ENCODE measurements around the gene PPEF1.
"Not testable (repeated sequence)": the region's sequence is repeated elsewhere in the genome, so short reads cannot be mapped to it uniquely, and the experiment has no call there.

Gene PPEF1

GRCh38 chrX:18733287-18733686, 25.8 kb downstream of the PPEF1 start:
- Mint-ChIP-seq H3K36me3 (ENCODE audit: low read depth) (peaks cover 5% of the 10 kb centered on the region), H3K27me3 (ENCODE audit: low read depth, poor library complexity) (peaks cover 4% of the 10 kb centered on the region), H3K9me3 (peaks cover 63% of the 10 kb centered on the region), H3K4me1 (peaks cover 14% of the 10 kb centered on the region), H3K27ac (no peak overlapping the region), H3K4me3 (no peak overlapping the region)
- TF ChIP-seq, protein P1, sequence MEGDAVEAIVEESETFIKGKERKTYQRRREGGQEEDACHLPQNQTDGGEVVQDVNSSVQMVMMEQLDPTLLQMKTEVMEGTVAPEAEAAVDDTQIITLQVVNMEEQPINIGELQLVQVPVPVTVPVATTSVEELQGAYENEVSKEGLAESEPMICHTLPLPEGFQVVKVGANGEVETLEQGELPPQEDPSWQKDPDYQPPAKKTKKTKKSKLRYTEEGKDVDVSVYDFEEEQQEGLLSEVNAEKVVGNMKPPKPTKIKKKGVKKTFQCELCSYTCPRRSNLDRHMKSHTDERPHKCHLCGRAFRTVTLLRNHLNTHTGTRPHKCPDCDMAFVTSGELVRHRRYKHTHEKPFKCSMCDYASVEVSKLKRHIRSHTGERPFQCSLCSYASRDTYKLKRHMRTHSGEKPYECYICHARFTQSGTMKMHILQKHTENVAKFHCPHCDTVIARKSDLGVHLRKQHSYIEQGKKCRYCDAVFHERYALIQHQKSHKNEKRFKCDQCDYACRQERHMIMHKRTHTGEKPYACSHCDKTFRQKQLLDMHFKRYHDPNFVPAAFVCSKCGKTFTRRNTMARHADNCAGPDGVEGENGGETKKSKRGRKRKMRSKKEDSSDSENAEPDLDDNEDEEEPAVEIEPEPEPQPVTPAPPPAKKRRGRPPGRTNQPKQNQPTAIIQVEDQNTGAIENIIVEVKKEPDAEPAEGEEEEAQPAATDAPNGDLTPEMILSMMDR (IDR thresholded peaks at IDR 0.05): no peak
- DNase-seq: peak; percentile 11

DNA sequence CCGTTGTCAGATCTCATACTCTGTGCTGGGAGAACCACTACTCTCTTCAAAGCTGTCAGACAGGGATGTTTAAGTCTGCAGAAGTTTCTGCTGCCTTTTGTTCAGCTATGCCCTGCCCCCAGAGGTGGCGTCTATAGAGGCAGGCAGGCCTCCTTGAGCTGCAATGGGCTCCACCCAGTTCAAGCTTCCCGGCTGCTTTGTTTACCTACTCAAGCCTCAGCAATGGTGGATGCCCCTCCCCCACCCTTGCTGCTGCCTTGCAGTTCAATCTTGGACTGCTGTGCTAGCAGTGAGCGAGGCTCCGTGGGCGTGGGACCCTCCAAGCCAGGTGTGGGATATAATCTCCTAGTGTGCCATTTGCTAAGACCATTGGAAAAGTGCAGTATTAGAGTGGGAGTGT, 32.2 kb downstream of the PPEF1 start:
- H3K4me1 Mint-ChIP-seq; H3K4me3 Mint-ChIP-seq; H3K27me3 Mint-ChIP-seq (ENCODE audit: low read depth, poor library complexity); DNase-seq; H3K36me3 Mint-ChIP-seq (ENCODE audit: low read depth); H3K27ac Mint-ChIP-seq: not testable (repeated sequence)
- peaks cover 76% of the 10 kb centered on the region for H3K9me3 Mint-ChIP-seq

DNA sequence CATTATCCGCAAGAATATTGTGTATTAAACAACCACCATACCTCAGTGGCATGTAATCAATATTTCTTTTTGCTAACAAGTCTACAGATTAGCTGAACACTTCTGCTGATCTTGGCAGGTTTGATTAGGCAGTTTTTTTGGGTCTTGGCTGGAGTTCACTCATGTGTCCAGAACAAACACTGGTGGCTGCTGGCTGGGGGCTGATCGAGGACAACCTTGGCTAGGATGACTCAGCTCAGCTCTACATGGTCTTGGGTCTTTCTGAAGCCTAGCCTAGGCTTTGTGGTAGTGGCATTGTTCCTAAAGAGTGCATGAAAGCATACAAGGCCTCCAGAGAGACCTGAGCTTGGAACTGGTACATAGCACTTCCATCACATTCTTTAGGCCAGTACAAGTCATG, 41.1 kb downstream of the PPEF1 start:
- DNase-seq: no peak
- H3K4me1 Mint-ChIP-seq: no peaks in the 10 kb centered on the region
- peaks cover 61% of the 10 kb centered on the region for H3K9me3 Mint-ChIP-seq
- H3K27me3 Mint-ChIP-seq (ENCODE audit: low read depth, poor library complexity): no peaks in the 10 kb centered on the region
- no peak overlapping the region for H3K27ac Mint-ChIP-seq
- no peaks in the 10 kb centered on the region for H3K36me3 Mint-ChIP-seq (ENCODE audit: low read depth)
- no peak overlapping the region for H3K4me3 Mint-ChIP-seq
- TF ChIP-seq, protein P1 (IDR thresholded peaks at IDR 0.05): no peak

DNA sequence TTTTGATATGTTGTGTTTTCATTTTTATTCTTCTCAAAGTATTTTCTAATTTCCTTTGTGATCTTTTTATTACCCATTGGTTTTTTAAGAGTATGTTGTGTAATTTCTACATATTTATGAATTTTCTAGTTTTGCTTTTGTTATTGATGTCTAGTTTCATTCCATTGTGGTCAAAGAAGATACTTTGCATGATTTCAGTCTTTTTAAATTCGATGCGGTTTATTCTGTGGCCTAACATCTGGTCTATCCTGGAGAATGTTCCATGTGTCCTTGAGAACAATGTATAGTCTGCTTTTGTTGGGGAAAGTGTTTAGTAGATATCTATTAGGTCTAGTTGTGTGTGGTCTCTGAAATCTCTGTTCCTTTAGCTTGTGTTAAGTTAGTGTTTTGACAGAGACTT, 46.2 kb downstream of the PPEF1 start:
- DNase-seq: no peak
- Mint-ChIP-seq H3K4me1 (no peaks in the 10 kb centered on the region), H3K27ac (no peak overlapping the region), H3K4me3 (no peak overlapping the region), H3K9me3 (peaks cover 60% of the 10 kb centered on the region), H3K36me3 (ENCODE audit: low read depth) (no peaks in the 10 kb centered on the region), H3K27me3 (ENCODE audit: low read depth, poor library complexity) (peaks cover 3% of the 10 kb centered on the region)
- TF ChIP-seq, protein P1 (IDR thresholded peaks at IDR 0.05): no peak

GRCh38 chrX:18755651-18756050, 48.2 kb downstream of the PPEF1 start:
- Mint-ChIP-seq H3K9me3 (peaks cover 58% of the 10 kb centered on the region), H3K27me3 (ENCODE audit: low read depth, poor library complexity) (peaks cover 3% of the 10 kb centered on the region), H3K4me1 (no peaks in the 10 kb centered on the region), H3K27ac (no peak overlapping the region), H3K4me3 (no peak overlapping the region), H3K36me3 (ENCODE audit: low read depth) (no peaks in the 10 kb centered on the region)
- DNase-seq: no peak
- TF ChIP-seq, protein P1 (IDR thresholded peaks at IDR 0.05): no peak

DNA sequence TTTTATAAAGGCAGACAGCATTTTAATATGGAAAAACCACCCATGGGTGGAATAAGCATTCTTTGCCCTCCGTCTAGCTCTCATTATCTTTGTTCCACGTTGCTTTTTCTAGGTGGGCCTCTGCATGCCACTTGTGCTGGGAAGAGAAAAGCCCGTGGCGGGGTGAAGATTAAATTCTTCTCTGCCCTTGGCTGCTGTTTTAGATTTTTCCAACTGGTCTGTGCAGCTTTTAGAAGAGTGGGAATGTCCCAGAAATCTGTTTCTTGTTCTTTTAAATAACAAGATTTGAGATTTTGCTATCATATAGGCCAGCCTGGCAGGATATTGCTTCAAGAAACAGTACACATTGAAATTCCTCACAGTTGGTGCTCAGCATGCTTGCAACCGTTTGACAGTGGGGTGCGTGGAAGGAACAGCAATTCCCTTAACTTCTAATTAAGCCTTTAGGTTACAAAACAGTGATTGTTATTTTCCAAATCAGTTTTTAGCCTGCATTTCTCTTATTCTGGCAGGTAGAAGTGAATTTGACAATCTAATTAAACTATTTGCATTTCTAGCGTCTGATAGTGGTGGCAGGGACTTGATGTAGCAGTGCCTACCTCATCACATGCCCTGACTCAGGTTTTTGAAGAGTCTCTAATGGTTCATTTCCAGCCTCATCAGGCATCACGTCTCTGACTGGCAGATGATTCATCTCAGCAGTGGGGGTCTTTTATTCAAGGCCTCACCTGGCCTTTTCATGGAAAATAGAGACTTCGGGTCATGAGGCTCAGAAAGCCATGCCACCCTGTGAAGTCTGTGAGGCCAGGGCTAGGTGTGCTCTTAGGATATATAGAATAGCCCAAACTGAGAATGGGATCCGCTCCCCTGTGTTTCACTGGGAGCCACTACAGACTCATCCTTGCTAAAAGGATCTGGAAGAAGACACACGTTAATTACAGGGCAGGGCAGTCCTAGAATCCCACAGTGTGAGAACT, 50.8 kb downstream of the PPEF1 start:
- Mint-ChIP-seq H3K27me3 (ENCODE audit: low read depth, poor library complexity) (peaks cover 3% of the 10 kb centered on the region), H3K27ac (no peak overlapping the region), H3K9me3 (peaks cover 51% of the 10 kb centered on the region), H3K4me3 (no peak overlapping the region), H3K4me1 (no peaks in the 10 kb centered on the region), H3K36me3 (ENCODE audit: low read depth) (no peaks in the 10 kb centered on the region)
- DNase-seq: no peak
- TF ChIP-seq, protein P1 (IDR thresholded peaks at IDR 0.05): no peak

All from nephron progenitor cell (in vitro differentiated cells).